ENCODE results near the gene TEX55. TPM values are rescaled to one million over a fixed set of nuclear protein-coding genes. Genes with fewer than 3 reads are reported as not detected.
A peak's percentile ranks its signal among the peaks of the same experiment; 100 is the strongest.
"Not testable (repeated sequence)": the region's sequence is repeated elsewhere in the genome, so short reads cannot be mapped to it uniquely, and the experiment has no call there.

Gene TEX55
- total and polyA plus RNA-seq, 2 of the 4 experiments (the other 2 are of a cell fraction) = not detected

DNA sequence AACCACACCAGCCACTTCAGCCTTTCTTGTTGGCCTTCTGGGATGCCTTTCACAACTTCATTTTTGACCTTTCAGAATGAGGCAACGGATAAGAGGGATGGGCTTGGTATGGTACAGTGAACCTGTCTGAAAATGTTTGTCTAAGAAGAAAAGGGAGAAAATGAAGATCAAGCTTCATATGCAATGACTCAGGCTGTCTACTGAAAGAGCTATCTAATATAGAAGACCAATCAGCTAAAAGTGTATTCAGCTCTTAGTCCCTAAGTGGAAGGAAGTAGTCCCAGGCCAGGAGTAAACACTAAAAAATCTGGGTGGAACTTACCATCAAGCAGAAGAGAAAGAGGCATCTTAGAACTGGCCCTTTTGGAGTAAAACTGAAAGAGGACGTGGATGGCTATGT is 15.3 kb downstream of the TEX55 start:
- no peak overlapping the region for H2BK20ac ChIP-seq (ENCODE audit: low read depth, low read length)
- no peaks in the 10 kb centered on the region for H4K20me1 ChIP-seq (ENCODE audit: insufficient read depth, low read length)
- no peaks in the 10 kb centered on the region for H3K9me1 ChIP-seq (ENCODE audit: insufficient read depth, low read length)
- no peak overlapping the region for H3K56ac ChIP-seq (ENCODE audit: extremely low read depth, insufficient read depth, low read length)
- 0 out of 4 replicates have a peak overlapping the region, but pooled peaks of 1 of the 2 experiments have one; percentile 18 for H4K8ac ChIP-seq (ENCODE audit: low read depth in 2 of 2, low read length in 2 of 2)
- TF ChIP-seq RCOR1 (IDR thresholded peaks at IDR 0.05; ENCODE audit: insufficient replicate concordance, low read length) (no peak), BHLHE40 (IDR thresholded peaks at IDR 0.05; ENCODE audit: low read depth, low read length) (no peak)
- H2BK15ac ChIP-seq (ENCODE audit: low read depth, low read length) = no peak overlapping the region
- H3K9ac ChIP-seq (ENCODE audit: low read depth, low read length) = no peak overlapping the region
- dilution Hi-C loops (cut with HindIII; ENCODE audit: low sequenced_read_pairs, unreplicated experiment) = no loop called here
- H3K23ac ChIP-seq (ENCODE audit: low read depth, low read length) = no peak overlapping the region
- no peak overlapping the region for H3K4ac ChIP-seq (ENCODE audit: low read depth, low read length)
- CTCF ChIA-PET = interaction anchor here (1.0 kb wide), 1 partner anchor 80 kb away, joined by 4 read pairs; the partner anchor contains the start of gene B4GALT4
- peak overlapping the region; percentile 85; the same call in 1 of the 2 replicates for H3K18ac ChIP-seq (ENCODE audit: low read depth, low read length)
- H2BK120ac ChIP-seq (ENCODE audit: low read depth, low read length) = no peak overlapping the region
- intact Hi-C loops (cut with micrococcal nuclease) = no loop called here
- no peaks in the 10 kb centered on the region for H3K79me1 ChIP-seq (ENCODE audit: low read depth in 1 of 2, low read length in 2 of 2)
- no TSS peak for BruUV-seq (replicated peaks)
- H3K27me3 ChIP-seq (ENCODE audit: control insufficient read depth, insufficient read depth, low read length) = no peaks in the 10 kb centered on the region
- in situ Hi-C loops (cut with MboI; ENCODE audit: low sequenced_read_pairs) = no loop called here
- peak overlapping the region; percentile 51; the same call in 1 of the 2 replicates for H3K4me2 ChIP-seq (ENCODE audit: low read depth, low read length)
- peaks cover 4% of the 10 kb centered on the region for H3K9me3 ChIP-seq (ENCODE audit: control insufficient read depth, insufficient read depth, low read length)
- DNase-seq = peak; percentile 25
- H4K91ac ChIP-seq (ENCODE audit: insufficient read depth, low read depth, low read length) = no peak overlapping the region; the same call in 1 of the 2 replicates
- H3K27ac ChIP-seq (ENCODE audit: insufficient read depth, low read length) = no peak overlapping the region
- no peak overlapping the region for H3K14ac ChIP-seq (replicated peaks; ENCODE audit: low read depth, low read length)
- ATAC-seq (ENCODE audit: low read depth) = 0 out of 2 replicates have a peak, but pooled peaks have one; percentile 49
- H2AK5ac ChIP-seq (ENCODE audit: low read depth, low read length) = 0 out of 2 replicates have a peak overlapping the region, but pooled peaks have one; percentile 13
- POLR2A ChIA-PET (ENCODE audit: unreplicated experiment) = no interaction called here
- WGBS, 2 experiments (ENCODE audit: extremely low coverage in 2 of 2, insufficient read length in 1 of 2) = no CpG with 5 or more reads among the region's 2 CpGs
- H2AK9ac ChIP-seq (replicated peaks; ENCODE audit: low read depth, low read length, poor library complexity) = no peak overlapping the region
- H3K4me3 ChIP-seq (ENCODE audit: insufficient read depth, low read depth, low read length) = no peak overlapping the region
- H2AFZ ChIP-seq (replicated peaks; ENCODE audit: low read length, poor library complexity) = no peak overlapping the region
- peak overlapping the region; percentile 90; the same call in 1 of the 2 replicates for H4K5ac ChIP-seq (ENCODE audit: low read depth, low read length)
- peaks cover 4% of the 10 kb centered on the region; the same call in 1 of the 2 replicates for H3K4me1 ChIP-seq (ENCODE audit: control insufficient read depth, insufficient read depth, low read length)
- H2BK5ac ChIP-seq (ENCODE audit: low read depth, low read length, poor library complexity, severe bottlenecking) = peak overlapping the region; percentile 18
- H3K36me3 ChIP-seq (ENCODE audit: control insufficient read depth, insufficient read depth, low read length) = no peaks in the 10 kb centered on the region

DNA sequence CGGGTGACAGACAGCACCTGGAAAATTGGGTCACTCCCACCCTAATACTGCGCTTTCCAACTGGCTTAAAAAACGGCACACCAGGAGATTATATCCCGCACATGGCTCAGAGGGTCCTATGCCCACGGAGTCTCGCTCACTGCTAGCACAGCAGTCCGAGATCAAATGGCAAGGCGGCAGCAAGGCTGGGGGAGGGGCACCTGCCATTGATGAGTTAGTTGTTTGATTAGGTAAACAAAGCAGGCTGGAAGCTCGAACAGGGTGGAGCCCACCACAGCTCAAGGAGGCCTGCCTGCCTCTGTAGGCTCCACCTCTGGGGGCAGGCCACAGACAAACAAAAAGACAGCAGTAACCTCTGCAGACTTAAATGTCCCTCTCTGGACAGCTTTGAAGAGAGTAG is 18.8 kb downstream of the TEX55 start:
- not testable (repeated sequence) for DNase-seq; ATAC-seq (ENCODE audit: low read depth)

More for the DNA sequence above, 18.8 kb downstream of the TEX55 start:
- H3K9ac ChIP-seq (ENCODE audit: low read depth, low read length); H4K8ac ChIP-seq (ENCODE audit: low read depth in 2 of 2, low read length in 2 of 2); dilution Hi-C loops (cut with HindIII; ENCODE audit: low sequenced_read_pairs, unreplicated experiment); H3K56ac ChIP-seq (ENCODE audit: extremely low read depth, insufficient read depth, low read length); BruUV-seq (replicated peaks); H3K4me2 ChIP-seq (ENCODE audit: low read depth, low read length); H4K91ac ChIP-seq (ENCODE audit: insufficient read depth, low read depth, low read length); H2BK20ac ChIP-seq (ENCODE audit: low read depth, low read length); H3K14ac ChIP-seq (replicated peaks; ENCODE audit: low read depth, low read length); H2AFZ ChIP-seq (replicated peaks; ENCODE audit: low read length, poor library complexity); POLR2A ChIA-PET (ENCODE audit: unreplicated experiment); H2AK5ac ChIP-seq (ENCODE audit: low read depth, low read length); H3K4me3 ChIP-seq (ENCODE audit: insufficient read depth, low read depth, low read length); H4K20me1 ChIP-seq (ENCODE audit: insufficient read depth, low read length); H4K5ac ChIP-seq (ENCODE audit: low read depth, low read length); H3K4ac ChIP-seq (ENCODE audit: low read depth, low read length); in situ Hi-C loops (cut with MboI; ENCODE audit: low sequenced_read_pairs); H2AK9ac ChIP-seq (replicated peaks; ENCODE audit: low read depth, low read length, poor library complexity); CTCF ChIA-PET; H2BK120ac ChIP-seq (ENCODE audit: low read depth, low read length); H3K9me3 ChIP-seq (ENCODE audit: control insufficient read depth, insufficient read depth, low read length); intact Hi-C loops (cut with micrococcal nuclease); H3K18ac ChIP-seq (ENCODE audit: low read depth, low read length); H3K27ac ChIP-seq (ENCODE audit: insufficient read depth, low read length); H3K36me3 ChIP-seq (ENCODE audit: control insufficient read depth, insufficient read depth, low read length); H3K9me1 ChIP-seq (ENCODE audit: insufficient read depth, low read length); H2BK15ac ChIP-seq (ENCODE audit: low read depth, low read length); H3K27me3 ChIP-seq (ENCODE audit: control insufficient read depth, insufficient read depth, low read length); H3K23ac ChIP-seq (ENCODE audit: low read depth, low read length); H3K79me1 ChIP-seq (ENCODE audit: low read depth in 1 of 2, low read length in 2 of 2); H3K4me1 ChIP-seq (ENCODE audit: control insufficient read depth, insufficient read depth, low read length); H2BK5ac ChIP-seq (ENCODE audit: low read depth, low read length, poor library complexity, severe bottlenecking): not testable (repeated sequence)
- no CpG with 5 or more reads among the region's 9 CpGs for WGBS, 2 experiments (ENCODE audit: extremely low coverage in 2 of 2, insufficient read length in 1 of 2)

Data from IMR-90 (cell line).